ENCODE measurements around the gene NXPH4.

The NXPH4 gene

GRCh38 chr12:57233357-57234232 lies 17.0 kb downstream of the NXPH4 start:
- no peak for DNase-seq

- DNase-seq: no peak
Measured at GRCh38 chr12:57234233-57234570, 17.6 kb downstream of the NXPH4 start.

- DNase-seq: no peak
Measured at GRCh38 chr12:57234571-57235016, 18.0 kb downstream of the NXPH4 start.

GRCh38 chr12:57235017-57235727 lies 18.6 kb downstream of the NXPH4 start:
- DNase-seq: peak; percentile 67

GRCh38 chr12:57235728-57236131 lies 19.1 kb downstream of the NXPH4 start:
- DNase-seq: no peak

- DNase-seq: no peak
Measured at GRCh38 chr12:57236201-57236924, 19.8 kb downstream of the NXPH4 start.

GRCh38 chr12:57236925-57237595 lies 20.5 kb downstream of the NXPH4 start:
- DNase-seq: no peak

GRCh38 chr12:57237596-57237931 lies 21.0 kb downstream of the NXPH4 start:
- no peak for DNase-seq

GRCh38 chr12:57237932-57238853 lies 21.6 kb downstream of the NXPH4 start:
- DNase-seq: peak; percentile 49

- DNase-seq: peak; percentile 63
Measured at GRCh38 chr12:57238854-57239554, 22.4 kb downstream of the NXPH4 start.

GRCh38 chr12:57239587-57240065 lies 23.0 kb downstream of the NXPH4 start:
- peak; percentile 61 for DNase-seq

GRCh38 chr12:57240066-57240921 lies 23.7 kb downstream of the NXPH4 start:
- DNase-seq: peak; percentile 77

- DNase-seq: peak; percentile 21
Measured at GRCh38 chr12:57240926-57241401, 24.4 kb downstream of the NXPH4 start.

GRCh38 chr12:57241402-57242310 lies 25.1 kb downstream of the NXPH4 start:
- no peak for DNase-seq

GRCh38 chr12:57242329-57242690 lies 25.7 kb downstream of the NXPH4 start:
- peak; percentile 37 for DNase-seq

- peak; percentile 94 for DNase-seq
Measured at GRCh38 chr12:57242691-57243454, 26.3 kb downstream of the NXPH4 start.

- DNase-seq: peak; percentile 72
Measured at GRCh38 chr12:57243521-57244311, 27.1 kb downstream of the NXPH4 start.

Measured in NCI-H748 treated with DMSO at 0.1 percent for 48 hours (cell line).